ENCODE measurements around the gene PLCG2.
"Not testable (repeated sequence)": the region's sequence is repeated elsewhere in the genome, so short reads cannot be mapped to it uniquely, and the experiment has no call there.

The PLCG2 gene

GRCh38 chr16:81790830-81791435 lies 11.8 kb downstream of the PLCG2 start:
- no peak for ATAC-seq

DNA sequence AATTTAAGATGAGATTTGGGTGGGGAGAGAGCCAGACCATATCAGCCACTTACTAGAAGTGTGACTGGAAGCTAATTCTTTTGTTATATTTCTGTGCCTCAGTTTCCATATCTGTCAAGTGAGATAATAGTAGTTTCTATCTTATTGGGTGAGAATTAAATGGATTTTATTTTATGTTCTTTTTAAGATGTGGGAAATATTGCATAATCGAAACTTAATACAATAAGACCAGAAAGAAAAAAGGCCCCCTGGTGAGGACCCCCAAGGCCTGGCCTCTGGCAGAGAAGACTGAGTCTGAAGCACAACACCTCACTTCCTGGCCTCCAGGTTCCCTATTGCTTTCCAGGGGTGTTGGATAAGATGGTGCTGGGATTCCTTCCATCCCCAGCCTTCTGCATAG lies 13.7 kb downstream of the PLCG2 start:
- ATAC-seq: no peak

DNA sequence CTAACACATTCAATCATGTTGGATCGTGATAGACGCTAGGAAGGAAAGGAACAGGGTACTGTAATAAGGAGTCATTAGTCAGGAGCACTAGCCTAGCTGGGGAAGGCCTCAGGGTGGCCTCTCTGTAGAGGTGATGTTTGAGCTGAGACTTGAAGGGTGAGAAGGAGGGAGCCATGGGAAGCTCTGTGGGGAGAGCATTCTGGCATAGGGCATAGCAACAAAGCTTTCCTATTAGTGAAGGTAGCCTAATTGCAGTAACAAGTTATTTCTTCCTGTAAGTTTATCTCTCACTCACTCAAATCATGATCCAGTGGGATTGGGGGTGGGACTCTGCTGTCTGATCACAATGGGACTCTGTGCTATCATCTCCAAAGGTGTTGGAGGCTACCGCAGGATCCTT lies 16.1 kb downstream of the PLCG2 start:
- ATAC-seq: no peak

DNA sequence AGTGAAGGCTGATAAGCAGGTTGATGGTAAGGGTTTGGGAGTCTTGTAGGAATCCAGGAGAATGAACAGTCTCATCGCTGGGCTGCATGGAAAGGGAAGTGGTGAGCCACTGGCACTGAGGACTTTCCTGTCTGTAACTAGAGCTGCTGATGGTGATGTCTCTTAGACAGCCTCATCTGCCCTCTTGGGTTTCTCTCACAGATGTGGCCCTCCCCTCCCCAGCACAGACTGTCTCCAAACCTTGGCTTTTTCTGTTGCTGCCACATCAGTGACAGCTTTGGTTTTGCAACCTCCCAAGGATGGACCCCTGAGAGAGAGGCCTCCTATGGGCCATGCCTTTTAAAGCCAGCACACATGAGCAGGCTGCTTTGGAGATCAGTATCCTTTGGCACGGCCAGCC lies 16.9 kb downstream of the PLCG2 start:
- no peak for ATAC-seq

DNA sequence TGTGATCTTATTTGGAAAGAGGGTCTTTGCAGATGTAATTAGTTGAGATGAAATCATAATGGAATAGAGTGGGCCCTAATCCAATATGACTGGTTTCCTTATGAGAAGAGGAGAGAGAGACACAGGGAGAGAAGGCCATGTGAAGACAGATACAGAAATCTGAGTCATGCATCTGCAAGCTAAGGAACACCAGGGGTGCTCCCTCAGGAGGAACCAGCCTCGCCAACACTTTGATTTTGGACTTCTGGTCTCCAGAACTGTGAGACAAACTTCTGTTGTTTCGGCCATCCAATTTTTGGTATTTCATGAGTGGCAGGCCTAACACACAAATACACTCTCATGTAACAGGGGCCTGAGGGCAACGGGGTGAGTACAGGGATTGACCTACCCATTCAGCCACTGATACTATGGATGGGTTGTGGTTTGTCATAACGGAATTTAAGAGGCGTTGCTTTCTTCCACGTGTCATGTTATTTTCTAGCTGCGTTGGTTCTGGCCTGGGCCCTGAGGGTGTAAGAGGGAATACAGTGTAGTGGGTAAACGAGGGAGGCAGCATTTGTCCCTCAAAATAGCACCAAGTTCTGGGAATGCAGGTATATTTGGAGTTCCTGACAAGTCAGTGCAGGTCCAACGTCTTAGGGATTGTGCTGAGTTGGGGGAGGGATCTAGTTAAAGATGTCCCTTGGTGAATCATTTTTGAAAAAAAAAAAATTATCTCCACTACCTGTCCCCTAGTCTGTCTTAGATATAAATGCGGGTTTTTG lies 17.7 kb downstream of the PLCG2 start:
- no peak for ATAC-seq

DNA sequence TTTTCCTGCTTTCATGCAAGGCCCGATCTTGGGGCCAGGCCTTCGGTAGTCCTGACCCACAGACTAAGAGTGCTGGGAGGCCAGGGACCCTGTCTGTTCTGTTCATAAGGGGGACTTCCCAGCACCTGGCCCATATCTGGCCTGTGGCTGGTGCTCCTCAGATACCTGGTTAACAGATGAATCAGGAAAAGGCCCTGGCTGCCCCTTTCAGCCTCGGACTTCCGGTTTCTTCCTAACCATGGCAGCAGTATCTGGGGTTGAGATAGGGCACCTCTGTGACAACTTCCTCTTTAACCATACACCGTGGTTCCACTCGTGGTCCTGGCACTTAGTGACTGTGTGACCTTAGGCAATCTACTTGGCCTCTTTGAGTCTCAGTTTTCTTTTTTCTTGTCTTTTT lies 18.4 kb downstream of the PLCG2 start:
- ATAC-seq: peak; percentile 47 to 49

DNA sequence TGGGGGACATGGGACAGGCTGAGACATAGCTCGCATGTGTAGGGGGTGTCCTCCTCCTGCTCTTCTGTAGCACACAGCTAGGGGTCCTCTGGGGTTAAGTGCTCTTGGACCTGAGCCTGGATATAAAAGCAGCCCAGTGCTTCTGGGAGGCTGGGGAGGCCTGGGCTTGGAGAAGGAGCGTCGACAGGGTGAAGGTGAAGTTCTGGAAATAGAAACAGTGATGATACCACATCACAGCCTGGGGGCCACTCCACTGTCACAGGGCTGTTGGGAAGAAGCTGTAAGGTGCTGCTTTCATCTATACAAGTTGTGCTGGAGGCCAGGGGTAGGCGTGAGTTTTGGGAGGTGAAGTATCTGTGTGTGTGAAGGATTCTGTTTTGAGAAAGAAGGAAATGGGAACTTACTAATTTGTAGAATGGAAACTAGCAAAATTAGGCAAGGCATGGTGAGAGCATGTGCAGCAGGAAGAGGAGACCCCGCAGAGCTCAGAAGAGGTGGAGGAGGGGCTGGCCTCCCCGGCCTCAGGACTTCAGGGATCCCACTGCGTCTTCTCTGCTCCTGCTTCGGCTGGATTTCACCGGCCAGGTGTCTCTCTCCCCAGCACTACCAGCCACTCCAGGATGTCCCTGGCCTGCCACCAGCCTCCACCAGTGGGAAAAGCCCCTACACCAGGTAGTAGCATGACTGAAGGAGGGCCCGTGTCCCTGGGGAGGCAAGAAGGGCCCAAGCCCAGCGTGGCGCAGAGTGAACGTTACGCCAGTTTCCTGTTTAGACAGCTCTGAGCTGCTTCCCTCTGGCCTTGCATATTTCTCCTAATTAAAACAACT lies 19.4 kb downstream of the PLCG2 start:
- peak; percentile 49 for ATAC-seq

DNA sequence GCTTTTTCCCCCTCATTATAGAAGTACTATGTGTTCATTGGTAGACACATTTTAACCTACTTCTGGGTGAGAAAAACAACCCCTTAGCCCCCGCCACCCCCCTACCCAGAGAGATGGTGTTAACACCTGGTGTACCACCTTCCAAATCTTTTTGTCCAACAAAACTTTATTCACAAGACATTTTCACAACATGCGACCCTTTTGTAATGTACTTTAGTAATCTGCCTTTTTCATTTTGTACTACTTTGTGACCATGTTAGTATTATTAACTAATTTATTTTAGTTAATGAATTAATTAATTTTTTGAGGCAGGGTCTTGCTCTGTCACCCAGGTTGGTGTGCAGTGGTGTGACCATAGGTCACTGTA lies 20.0 kb downstream of the PLCG2 start:
- no peak for ATAC-seq

GRCh38 chr16:81801724-81802123 lies 22.6 kb downstream of the PLCG2 start:
- not testable (repeated sequence) for ATAC-seq

- ATAC-seq: no peak
Measured at GRCh38 chr16:81803332-81803731, 24.2 kb downstream of the PLCG2 start.

- ATAC-seq: no peak
Measured at GRCh38 chr16:81804134-81804610, 25.1 kb downstream of the PLCG2 start.

DNA sequence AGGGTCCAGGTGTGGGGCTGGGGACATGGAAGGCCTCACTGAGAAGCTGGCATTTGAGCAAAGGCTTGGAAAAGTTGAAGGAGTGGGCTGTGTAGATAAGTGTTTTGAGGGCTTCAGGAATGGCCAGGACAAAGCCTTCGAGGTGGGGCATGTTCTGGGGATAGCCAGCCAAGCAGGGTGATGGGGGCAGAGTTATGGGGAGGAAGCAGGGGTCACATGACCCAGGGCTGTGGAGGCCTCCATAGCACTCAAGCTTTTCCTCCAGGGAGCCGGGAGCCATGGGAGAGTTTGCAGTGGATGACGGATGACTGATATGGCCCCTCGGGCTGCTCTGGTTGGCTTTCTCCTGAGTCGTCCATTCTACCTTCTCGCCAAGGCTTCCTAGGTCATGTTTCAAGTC lies 27.6 kb downstream of the PLCG2 start:
- ATAC-seq: no peak

DNA sequence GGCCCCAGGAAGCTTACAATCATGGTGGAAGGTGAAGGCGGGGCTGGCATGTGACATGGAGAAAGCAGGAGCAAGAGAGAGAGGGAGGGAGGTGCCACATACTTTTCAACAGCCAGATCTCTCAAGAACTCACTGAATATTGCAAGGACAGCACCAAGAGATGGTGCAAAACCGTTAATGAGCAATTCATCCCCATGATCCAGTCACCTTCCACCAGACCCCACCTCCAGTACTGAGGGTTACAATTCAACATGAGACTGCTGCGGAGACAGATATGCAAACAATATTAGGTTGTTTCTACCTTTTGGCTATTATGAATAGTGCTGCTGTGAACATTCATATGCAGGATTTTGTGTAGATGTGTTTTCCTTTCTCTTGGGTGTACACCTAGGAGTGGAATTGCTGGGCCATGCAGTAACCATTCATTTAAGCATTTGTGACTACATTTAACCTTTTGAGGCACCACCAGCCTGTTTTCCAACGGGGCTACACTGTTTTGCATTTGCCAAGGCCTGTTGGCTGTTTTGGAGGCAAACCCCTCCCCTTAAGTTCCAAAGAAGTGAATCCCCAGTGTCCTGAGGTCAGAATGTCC lies 28.8 kb downstream of the PLCG2 start:
- ATAC-seq: peak in 1 of 2 donors; percentile 24

DNA sequence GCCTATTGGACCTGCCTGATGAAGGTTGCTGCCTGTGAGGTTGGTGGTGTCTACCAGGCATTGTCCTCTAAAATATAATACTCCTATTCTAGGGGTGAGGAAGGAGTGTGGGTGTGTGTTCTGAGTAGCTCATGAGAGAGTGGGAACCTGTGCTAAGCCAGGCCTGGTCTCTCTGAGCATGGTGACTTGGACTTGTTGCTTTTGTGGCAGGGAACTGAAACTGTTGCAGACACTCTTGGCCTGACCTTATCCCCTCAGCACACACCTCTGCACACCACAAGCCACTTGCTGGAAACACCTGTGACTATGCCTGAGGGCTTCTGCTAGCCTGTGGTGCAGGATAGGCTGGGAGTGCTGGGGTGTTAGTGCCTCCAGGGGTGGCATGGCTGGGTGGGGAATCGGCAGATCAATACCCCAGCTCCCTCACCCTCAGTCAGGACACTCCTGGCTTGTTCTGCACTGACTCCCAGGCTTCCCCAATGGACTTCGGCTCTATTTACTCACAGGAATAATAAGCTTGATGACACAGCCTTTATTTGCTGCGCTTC lies 29.9 kb downstream of the PLCG2 start:
- ATAC-seq: peak; percentile 41 to 61

GRCh38 chr16:81809567-81809966 lies 30.5 kb downstream of the PLCG2 start:
- no peak for ATAC-seq

DNA sequence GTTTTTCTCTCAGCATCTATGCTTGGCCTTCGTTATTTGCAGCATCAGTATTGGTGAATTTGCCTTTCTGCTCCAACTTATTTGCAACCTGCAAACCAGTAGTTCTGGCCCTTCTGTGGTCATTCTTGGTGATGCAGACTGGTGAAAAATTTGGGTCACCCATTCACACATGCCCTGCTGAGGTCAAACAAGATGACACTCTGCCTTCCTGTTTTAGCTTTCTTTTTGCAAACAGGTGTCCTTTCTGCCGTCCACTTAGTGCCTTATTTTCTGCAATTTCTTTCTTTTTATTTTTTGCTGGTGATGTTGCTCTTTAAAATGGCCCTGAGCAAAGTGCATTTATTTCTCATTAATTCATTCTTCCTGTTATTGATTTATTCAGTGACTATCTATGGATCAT lies 31.3 kb downstream of the PLCG2 start:
- ATAC-seq: no peak

DNA sequence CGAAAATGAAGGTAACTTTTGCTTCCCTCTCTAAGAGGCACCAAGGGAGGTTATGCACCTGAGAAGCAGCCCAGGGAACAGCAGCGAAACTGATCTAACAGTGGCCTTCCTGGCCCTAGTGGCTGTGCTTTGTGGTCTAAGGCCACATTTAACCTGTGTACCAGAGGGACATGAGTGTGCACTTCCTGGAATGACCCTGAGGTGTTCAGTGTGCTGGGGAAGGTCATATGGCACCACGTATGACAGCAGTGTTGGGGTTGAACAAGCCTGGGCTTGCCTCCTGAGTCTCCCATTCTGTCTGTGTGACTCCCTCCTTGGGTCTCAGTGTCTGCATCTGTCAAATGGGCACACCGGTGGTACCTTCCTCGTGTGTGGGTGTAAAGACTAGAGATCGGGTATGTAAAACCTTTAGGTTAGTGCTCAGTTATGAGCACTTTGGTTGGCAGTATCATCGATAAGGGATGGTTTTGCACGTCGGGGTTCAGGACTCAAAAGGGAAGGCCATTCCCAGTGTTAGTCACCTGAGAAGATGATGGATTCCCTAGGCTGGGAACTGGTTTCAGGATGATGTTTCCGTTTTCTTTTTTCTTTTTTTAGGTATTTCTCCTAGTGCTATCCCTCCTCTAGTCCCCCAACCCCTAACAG lies 31.9 kb downstream of the PLCG2 start:
- ATAC-seq: no peak

GRCh38 chr16:81813648-81814047 lies 34.6 kb downstream of the PLCG2 start:
- ATAC-seq: no peak

DNA sequence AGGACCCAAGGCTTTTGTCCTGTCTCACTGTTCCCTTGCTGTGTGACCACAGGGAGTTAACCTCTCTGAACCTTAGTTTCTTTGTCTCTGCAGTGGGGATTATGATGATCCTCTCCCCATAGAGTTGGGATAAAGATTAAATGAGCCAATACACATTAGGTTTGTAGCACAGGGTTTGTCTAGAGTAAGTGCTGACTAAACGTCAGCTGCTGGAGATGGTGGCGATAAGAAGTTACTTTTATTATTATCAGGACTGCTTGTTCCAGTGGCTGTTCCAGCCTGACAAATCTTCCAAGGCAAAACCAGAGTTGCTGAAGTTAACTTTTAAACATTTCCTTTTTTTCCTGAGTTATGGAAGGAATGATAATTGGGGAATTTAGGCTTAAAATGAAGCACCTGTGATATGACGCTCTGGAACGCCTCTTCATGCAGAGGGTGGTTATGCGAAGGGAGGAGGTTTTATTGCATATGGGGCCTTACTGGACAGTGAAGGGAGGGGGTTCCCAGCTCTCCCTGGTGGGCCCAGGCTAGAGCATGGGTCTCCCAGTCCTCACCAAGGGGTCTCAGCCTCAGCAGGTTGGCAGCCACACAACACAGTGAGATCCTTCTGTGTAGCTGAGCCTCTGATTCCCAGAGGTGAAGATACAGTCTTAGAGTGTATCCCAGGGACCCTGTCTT lies 35.8 kb downstream of the PLCG2 start:
- no peak for ATAC-seq

- ATAC-seq: no peak
Measured at GRCh38 chr16:81815429-81815766, 36.3 kb downstream of the PLCG2 start.

DNA sequence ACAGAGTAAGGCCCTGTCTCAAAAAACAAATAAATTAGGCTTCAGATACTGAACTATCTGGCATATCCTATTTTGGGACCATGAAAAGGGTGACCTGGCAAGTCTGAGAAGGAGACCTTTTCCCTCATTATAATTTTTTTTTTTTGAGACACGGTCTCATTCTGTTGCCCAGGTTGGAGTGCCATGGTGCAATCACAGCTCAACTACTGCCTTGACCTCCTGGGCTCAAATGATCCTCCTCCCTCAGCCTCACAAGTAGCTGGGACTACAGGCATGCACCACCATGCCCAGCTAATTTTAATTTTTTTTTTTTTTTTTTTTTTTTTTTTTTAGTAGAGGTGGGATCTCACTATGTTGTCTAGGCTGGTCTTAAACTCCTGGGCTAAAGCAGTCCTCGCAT lies 37.3 kb downstream of the PLCG2 start:
- ATAC-seq: no peak

DNA sequence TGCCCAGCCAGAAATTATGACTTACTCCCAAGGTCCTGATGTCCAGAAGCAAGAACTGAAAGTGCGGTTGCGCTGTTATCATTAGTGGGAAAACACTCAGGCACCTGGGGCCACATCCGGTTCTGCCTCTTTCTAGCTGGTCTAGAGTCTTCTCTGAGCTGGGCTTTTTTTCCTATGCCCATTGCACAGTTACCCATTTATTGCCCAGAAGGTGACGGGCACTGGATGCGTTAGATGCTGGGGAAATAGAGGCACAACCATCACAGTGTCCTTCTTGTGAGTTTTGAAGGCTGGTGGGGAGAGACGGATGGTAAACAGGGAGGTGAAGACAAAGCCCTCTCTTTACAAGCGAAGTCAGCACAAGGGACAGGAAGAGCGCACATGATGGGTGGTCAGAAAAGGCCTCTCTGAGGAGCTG lies 37.7 kb downstream of the PLCG2 start:
- no peak for ATAC-seq
